ENCODE data around the gene SALL4.

SALL4 gene

DNA sequence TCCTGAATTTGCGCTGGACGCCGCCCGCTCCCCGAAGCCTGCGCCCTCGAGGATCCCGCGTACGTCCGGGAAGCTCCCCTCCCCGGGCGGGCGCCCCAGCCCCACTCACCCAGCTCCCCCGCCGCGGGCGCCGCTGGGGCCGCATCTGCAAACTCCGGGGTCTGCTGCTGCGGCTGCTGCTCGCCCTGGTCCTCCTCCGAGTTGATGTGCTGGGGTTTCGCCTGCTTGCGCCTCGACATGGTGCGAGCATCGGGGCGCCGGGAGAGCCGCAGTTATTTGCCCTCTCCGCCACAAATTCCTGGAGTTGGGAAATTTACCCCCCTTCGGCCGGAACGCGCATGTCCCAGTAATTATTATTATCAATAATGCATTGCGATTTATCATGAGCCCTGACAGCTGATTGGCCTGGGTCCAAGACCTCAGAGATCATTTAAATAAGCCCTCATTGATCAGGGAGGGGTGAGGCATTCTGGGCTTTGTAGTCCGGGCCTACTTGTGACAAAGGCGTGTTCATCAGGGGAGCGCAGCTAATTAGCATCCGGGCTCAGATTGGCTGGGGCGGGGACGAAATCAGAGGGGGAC is at the start of gene SALL4:
Gene SALL4, minus strand, starts transcription at position 352 of the 582 bp plus-strand sequence. Its CDS starts 113 bp downstream, at position 239.
- Histone ChIP-seq H2AFZ (ENCODE audit: low read length) (no peak within 1 kb of the TSS), H3K9ac (ENCODE audit: low read depth, low read length, poor library complexity, severe bottlenecking) (no peak within 1 kb of the TSS), H3F3A (ENCODE audit: low read depth) (no peaks in the 10 kb centered on the region), H3K79me2 (ENCODE audit: insufficient read depth, low read length) (no peaks in the 10 kb centered on the region), H3K4me3 (ENCODE audit: low read length, poor library complexity, severe bottlenecking) (no peak within 1 kb of the TSS), H3K36me3 (ENCODE audit: insufficient read depth, low read length) (no peaks in the 10 kb centered on the region), H3K9me2 (replicated peaks; ENCODE audit: low read depth, low read length) (no peaks in the 10 kb centered on the region), H4K20me1 (ENCODE audit: insufficient read depth, low read length, poor library complexity, severe bottlenecking) (no peaks in the 10 kb centered on the region), H3K9me3 (ENCODE audit: insufficient read depth, low read depth, low read length) (no peaks in the 10 kb centered on the region), H3K27me3 (ENCODE audit: insufficient read depth, low read length, poor library complexity, severe bottlenecking) (no peaks in the 10 kb centered on the region), H3K4me2 (ENCODE audit: low read depth, low read length, poor library complexity, severe bottlenecking) (no peak within 1 kb of the TSS), H3K4me1 (ENCODE audit: insufficient read depth, low read length, poor library complexity, severe bottlenecking) (peaks cover 21% of the 10 kb centered on the region)
- TF ChIP-seq EZH2phosphoT487 (IDR thresholded peaks at IDR 0.05; ENCODE audit: borderline replicate concordance) (no peak), CTCF (conservative IDR thresholded peaks at IDR 0.05; ENCODE audit: low read length) (no peak)

DNA sequence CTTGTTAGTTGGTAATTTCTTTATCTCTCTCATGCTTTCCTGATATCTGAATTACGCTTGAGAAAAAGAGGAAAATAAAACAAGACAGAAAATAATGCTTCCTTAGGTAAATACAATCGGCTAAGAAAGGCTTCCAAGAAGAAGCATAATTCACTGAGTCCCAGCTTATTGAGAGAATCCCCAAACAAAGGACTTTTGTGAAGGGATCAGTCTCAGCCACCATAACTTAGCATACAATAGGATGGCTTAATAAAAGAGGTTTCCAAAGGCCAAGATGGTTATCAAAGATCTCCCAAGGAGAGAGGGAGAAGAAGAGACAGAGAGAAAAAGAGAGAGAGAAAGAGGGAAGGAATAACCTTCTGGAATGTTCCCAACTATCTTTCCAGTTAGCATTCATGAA is 46.0 kb upstream of the SALL4 start:
- no peaks in the 10 kb centered on the region for H3K4me1 ChIP-seq (ENCODE audit: insufficient read depth, low read length, poor library complexity, severe bottlenecking)
- no peak for TF ChIP-seq EZH2phosphoT487 (IDR thresholded peaks at IDR 0.05; ENCODE audit: borderline replicate concordance)
- no peak for TF ChIP-seq CTCF (conservative IDR thresholded peaks at IDR 0.05; ENCODE audit: low read length)
- no peak overlapping the region for H3K9ac ChIP-seq (ENCODE audit: low read depth, low read length, poor library complexity, severe bottlenecking)
- H2AFZ ChIP-seq (ENCODE audit: low read length), result no peak overlapping the region
- H3K27me3 ChIP-seq (ENCODE audit: insufficient read depth, low read length, poor library complexity, severe bottlenecking), result no peaks in the 10 kb centered on the region
- no peaks in the 10 kb centered on the region for H3K9me3 ChIP-seq (ENCODE audit: insufficient read depth, low read depth, low read length)
- no peak overlapping the region for H3K4me2 ChIP-seq (ENCODE audit: low read depth, low read length, poor library complexity, severe bottlenecking)
- no peaks in the 10 kb centered on the region for H4K20me1 ChIP-seq (ENCODE audit: insufficient read depth, low read length, poor library complexity, severe bottlenecking)
- H3F3A ChIP-seq (ENCODE audit: low read depth), result no peaks in the 10 kb centered on the region
- H3K4me3 ChIP-seq (ENCODE audit: low read length, poor library complexity, severe bottlenecking), result no peak overlapping the region
- H3K36me3 ChIP-seq (ENCODE audit: insufficient read depth, low read length), result no peaks in the 10 kb centered on the region
- no peaks in the 10 kb centered on the region for H3K9me2 ChIP-seq (replicated peaks; ENCODE audit: low read depth, low read length)
- H3K79me2 ChIP-seq (ENCODE audit: insufficient read depth, low read length), result no peaks in the 10 kb centered on the region

GRCh38 chr20:51840865-51841264 is 38.5 kb upstream of the SALL4 start:
- Histone ChIP-seq H3K27me3 (ENCODE audit: insufficient read depth, low read length, poor library complexity, severe bottlenecking) (no peaks in the 10 kb centered on the region), H3K36me3 (ENCODE audit: insufficient read depth, low read length) (no peaks in the 10 kb centered on the region), H3K79me2 (ENCODE audit: insufficient read depth, low read length) (no peaks in the 10 kb centered on the region), H3K4me2 (ENCODE audit: low read depth, low read length, poor library complexity, severe bottlenecking) (no peak overlapping the region), H3K9me2 (replicated peaks; ENCODE audit: low read depth, low read length) (no peaks in the 10 kb centered on the region), H3F3A (ENCODE audit: low read depth) (no peaks in the 10 kb centered on the region), H2AFZ (ENCODE audit: low read length) (no peak overlapping the region; the same call in 1 of the 2 replicates), H3K9ac (ENCODE audit: low read depth, low read length, poor library complexity, severe bottlenecking) (no peak overlapping the region), H3K4me3 (ENCODE audit: low read length, poor library complexity, severe bottlenecking) (no peak overlapping the region), H3K9me3 (ENCODE audit: insufficient read depth, low read depth, low read length) (no peaks in the 10 kb centered on the region), H3K4me1 (ENCODE audit: insufficient read depth, low read length, poor library complexity, severe bottlenecking) (peaks cover 3% of the 10 kb centered on the region), H4K20me1 (ENCODE audit: insufficient read depth, low read length, poor library complexity, severe bottlenecking) (no peaks in the 10 kb centered on the region)
- TF ChIP-seq CTCF (conservative IDR thresholded peaks at IDR 0.05; ENCODE audit: low read length) (no peak), EZH2phosphoT487 (IDR thresholded peaks at IDR 0.05; ENCODE audit: borderline replicate concordance) (no peak)
